ENCODE measurements around the gene FAM50B. TPM values are rescaled to one million over a fixed set of nuclear protein-coding genes. Genes with fewer than 3 reads are reported as not detected.
A peak's percentile ranks its signal among the peaks of the same experiment; 100 is the strongest.
"Not testable (repeated sequence)": the region's sequence is repeated elsewhere in the genome, so short reads cannot be mapped to it uniquely, and the experiment has no call there.

The FAM50B gene
- total RNA-seq, 1 donor from 2014 or later = 9.1 TPM

DNA sequence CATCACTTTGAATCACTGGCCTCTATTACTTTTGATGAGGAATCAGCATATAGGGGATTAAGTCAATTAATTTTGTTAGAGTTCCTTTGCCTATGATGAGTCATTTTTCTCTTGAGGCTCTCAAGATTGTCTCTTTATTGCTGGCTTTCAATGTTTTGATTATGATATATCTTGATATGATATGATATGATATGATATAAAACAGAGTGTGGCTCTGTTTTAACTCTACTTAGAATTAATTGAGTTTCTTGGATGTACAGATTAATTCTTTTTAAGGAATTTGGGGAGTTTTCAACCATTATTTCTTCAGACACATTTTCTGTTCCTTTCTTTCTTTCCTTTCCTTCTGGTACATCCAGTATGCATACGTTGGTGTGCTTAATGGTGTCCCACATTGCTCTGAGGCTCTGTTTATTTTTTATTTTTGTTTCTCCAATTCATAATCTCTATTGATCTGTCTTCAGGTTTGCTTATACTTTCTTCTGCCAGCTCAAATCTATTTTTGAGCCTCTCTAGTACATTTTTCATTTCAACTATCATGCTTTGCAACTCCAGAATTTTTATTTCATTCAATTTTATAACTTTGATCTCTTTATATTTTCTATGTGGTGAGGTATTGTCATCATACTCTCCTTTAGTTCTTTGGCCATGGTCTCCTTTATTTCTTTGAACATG lies 10.8 kb downstream of the FAM50B start:
- DNase-seq (ENCODE audit: low spot score) = no peak

DNA sequence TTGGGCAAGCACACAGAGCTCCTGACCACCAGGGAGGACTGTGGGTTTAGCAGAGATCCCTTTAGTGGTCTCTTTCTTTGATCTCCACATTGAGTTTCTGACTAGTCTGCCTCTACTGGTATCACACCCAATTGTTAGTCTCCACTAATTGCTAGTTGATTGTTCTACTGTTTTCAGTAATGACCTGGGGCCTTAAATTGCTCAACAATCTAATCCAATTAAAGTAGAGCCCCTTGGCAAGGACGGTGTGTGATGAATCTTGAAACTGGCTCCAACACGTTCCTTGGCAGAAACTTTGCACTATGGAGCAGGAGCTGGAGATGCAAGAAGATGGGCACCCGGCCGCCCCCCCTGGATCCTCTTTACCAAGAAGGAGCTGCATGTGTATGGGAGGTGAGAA lies 12.3 kb downstream of the FAM50B start:
- Mint-ChIP-seq H3K27ac (no peak overlapping the region), H3K27me3 (ENCODE audit: insufficient read depth) (peaks cover 15% of the 10 kb centered on the region), H3K36me3 (ENCODE audit: low read depth) (no peaks in the 10 kb centered on the region), H3K4me3 (no peak overlapping the region), H3K9me3 (peaks cover 4% of the 10 kb centered on the region), H3K4me1 (ENCODE audit: low read depth) (no peaks in the 10 kb centered on the region)
- no peak for DNase-seq (ENCODE audit: low spot score)
- intact Hi-C loops (cut with micrococcal nuclease) = no loop called here

More for the DNA sequence above, 10.8 kb downstream of the FAM50B start:
- Mint-ChIP-seq H3K9me3 (peaks cover 4% of the 10 kb centered on the region), H3K27ac (no peak overlapping the region), H3K4me3 (no peak overlapping the region), H3K27me3 (ENCODE audit: insufficient read depth) (peaks cover 15% of the 10 kb centered on the region), H3K36me3 (ENCODE audit: low read depth) (no peaks in the 10 kb centered on the region), H3K4me1 (ENCODE audit: low read depth) (no peaks in the 10 kb centered on the region)
- intact Hi-C loops (cut with micrococcal nuclease) = no loop called here

DNA sequence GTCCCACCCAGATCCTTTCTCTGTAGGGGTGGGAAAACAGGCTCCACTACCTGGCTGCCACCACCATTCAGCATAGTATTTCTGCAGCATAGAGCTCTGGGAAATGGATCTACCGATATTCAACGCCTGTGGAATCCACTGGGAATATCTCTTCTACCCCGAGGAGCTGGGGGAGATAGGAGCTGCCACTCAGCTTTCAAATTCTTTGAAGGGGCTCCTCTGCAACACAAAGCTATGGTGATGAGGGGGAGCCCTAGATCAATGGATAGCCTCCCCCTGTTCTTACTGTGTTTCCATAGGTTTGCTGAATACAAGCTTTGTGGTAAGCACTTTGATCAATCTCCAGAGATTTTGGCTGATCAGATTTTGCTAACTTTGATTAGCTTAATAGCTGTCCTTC lies 12.9 kb downstream of the FAM50B start:
- intact Hi-C loops (cut with micrococcal nuclease) = no loop called here
- Mint-ChIP-seq H3K27ac (no peak overlapping the region), H3K9me3 (peaks cover 4% of the 10 kb centered on the region), H3K4me1 (ENCODE audit: low read depth) (no peaks in the 10 kb centered on the region), H3K27me3 (ENCODE audit: insufficient read depth) (peaks cover 15% of the 10 kb centered on the region), H3K4me3 (no peak overlapping the region), H3K36me3 (ENCODE audit: low read depth) (no peaks in the 10 kb centered on the region)
- DNase-seq (ENCODE audit: low spot score) = no peak

DNA sequence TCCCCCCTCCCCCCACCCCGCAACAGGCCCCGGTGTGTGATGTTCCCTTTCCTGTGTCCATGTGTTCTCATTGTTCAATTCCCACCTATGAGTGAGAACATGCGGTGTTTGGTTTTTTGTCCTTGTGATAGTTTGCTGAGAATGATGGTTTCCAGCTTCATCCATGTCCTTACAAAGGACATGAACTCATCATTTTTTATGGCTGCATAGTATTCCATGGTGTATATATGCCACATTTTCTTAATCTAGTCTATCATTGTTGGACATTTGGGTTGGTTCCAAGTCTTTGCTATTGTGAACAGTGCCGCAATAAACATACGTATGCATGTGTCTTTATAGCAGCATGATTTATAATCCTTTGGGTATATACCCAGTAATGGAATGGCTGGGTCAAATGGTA lies 14.1 kb downstream of the FAM50B start:
- H3K4me1 Mint-ChIP-seq (ENCODE audit: low read depth); intact Hi-C loops (cut with micrococcal nuclease); H3K4me3 Mint-ChIP-seq; H3K36me3 Mint-ChIP-seq (ENCODE audit: low read depth); DNase-seq (ENCODE audit: low spot score); H3K27ac Mint-ChIP-seq; H3K9me3 Mint-ChIP-seq: not testable (repeated sequence)
- H3K27me3 Mint-ChIP-seq (ENCODE audit: insufficient read depth) = peaks cover 12% of the 10 kb centered on the region

DNA sequence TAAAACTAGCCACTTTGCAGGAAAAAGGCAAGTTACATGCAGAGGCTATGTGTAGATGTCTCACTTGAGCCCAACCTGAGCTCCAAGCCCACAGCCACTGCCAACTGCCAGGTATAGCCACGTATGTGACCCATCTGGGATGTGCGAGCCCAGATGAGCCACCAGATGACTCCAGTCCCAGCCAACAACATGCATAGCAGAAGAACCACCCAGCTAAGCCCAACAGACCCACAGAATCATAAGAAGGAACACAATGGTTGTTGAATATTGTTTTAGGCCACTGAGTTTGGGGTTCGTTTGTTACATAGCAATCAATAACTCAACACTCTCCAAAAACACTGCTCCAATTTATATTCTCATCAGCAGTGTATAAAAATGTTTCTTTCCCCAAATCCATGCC lies 16.3 kb downstream of the FAM50B start:
- H3K36me3 Mint-ChIP-seq (ENCODE audit: low read depth) = no peaks in the 10 kb centered on the region
- peaks cover 4% of the 10 kb centered on the region for H3K27me3 Mint-ChIP-seq (ENCODE audit: insufficient read depth)
- peaks cover 13% of the 10 kb centered on the region for H3K4me1 Mint-ChIP-seq (ENCODE audit: low read depth)
- no peak overlapping the region for H3K27ac Mint-ChIP-seq
- intact Hi-C loops (cut with micrococcal nuclease) = no loop called here
- peaks cover 7% of the 10 kb centered on the region for H3K9me3 Mint-ChIP-seq
- H3K4me3 Mint-ChIP-seq = no peak overlapping the region
- no peak for DNase-seq (ENCODE audit: low spot score)

DNA sequence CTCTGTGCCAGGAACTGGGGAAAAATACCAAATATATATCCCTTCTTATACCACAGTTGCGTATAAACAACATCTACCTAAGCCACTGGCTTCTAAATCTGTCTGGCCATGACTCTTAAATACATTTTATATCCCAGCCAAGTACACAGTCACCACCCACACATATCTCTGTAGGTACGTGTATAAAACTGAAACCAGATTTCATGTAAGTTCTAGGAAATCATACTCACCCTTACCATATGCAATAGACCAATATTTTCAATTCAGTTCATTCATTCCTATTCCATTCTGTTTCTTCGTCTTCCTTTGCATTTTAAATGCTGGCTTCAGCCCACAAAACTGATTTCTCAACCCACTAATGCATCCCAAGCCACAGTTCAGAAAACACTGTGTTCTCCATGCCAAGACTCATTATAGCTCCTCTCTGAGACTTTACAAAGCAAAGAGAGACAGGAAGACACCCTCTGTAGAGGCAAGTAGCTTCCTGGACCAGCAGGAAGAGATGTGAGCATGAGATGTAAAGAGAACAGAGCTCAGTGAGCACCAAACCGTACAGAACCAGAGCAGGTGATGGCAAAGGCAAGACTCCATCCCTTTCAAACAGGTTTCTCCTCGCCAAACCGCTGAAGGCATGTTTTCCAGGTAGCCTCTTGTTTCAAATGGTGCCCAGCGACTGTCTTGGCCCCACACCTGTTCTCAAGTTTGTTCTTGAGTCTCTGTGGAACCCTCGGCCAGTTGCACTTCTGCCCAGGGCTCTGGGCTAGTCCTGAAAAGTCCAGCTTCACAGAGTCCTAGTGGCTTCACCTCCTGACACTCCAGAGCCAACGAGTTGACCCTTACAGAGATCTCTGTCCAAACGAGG lies 18.7 kb downstream of the FAM50B start:
- no peaks in the 10 kb centered on the region for H3K36me3 Mint-ChIP-seq (ENCODE audit: low read depth)
- H3K4me1 Mint-ChIP-seq (ENCODE audit: low read depth) = peaks cover 13% of the 10 kb centered on the region
- intact Hi-C loops (cut with micrococcal nuclease) = loop anchor here (1.0 kb wide), 1 partner anchor 19 kb away; the partner anchor contains the start of gene FAM50B
- peaks cover 3% of the 10 kb centered on the region for H3K9me3 Mint-ChIP-seq
- no peak for DNase-seq (ENCODE audit: low spot score)
- H3K4me3 Mint-ChIP-seq = peak overlapping the region; percentile 53
- H3K27me3 Mint-ChIP-seq (ENCODE audit: insufficient read depth) = peaks cover 3% of the 10 kb centered on the region
- H3K27ac Mint-ChIP-seq = peak overlapping the region; percentile 64

DNA sequence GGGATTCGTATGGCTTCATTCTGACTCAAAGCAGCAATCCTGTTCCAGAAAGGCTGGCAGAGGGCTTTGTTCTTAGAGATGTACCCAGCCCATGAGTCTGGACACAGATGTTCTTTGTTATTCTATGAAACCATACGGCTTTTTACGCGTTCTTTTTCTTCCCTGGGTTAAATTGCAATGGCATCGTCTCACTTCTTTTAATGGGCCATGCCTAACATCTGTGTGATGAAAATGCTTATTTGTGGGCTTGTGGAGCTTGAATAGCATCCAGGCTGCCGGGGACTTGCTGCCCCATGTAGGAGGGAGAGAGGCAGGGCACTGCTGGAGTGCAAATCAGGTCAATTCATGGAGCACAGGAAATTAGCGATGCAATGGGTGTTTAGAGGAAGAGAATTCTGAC lies 19.4 kb downstream of the FAM50B start:
- H3K4me1 Mint-ChIP-seq (ENCODE audit: low read depth) = peaks cover 13% of the 10 kb centered on the region
- H3K9me3 Mint-ChIP-seq = peaks cover 3% of the 10 kb centered on the region
- intact Hi-C loops (cut with micrococcal nuclease) = no loop called here
- no peak for DNase-seq (ENCODE audit: low spot score)
- H3K4me3 Mint-ChIP-seq = no peak overlapping the region
- H3K27ac Mint-ChIP-seq = peak overlapping the region; percentile 20
- H3K36me3 Mint-ChIP-seq (ENCODE audit: low read depth) = no peaks in the 10 kb centered on the region
- H3K27me3 Mint-ChIP-seq (ENCODE audit: insufficient read depth) = peaks cover 8% of the 10 kb centered on the region

DNA sequence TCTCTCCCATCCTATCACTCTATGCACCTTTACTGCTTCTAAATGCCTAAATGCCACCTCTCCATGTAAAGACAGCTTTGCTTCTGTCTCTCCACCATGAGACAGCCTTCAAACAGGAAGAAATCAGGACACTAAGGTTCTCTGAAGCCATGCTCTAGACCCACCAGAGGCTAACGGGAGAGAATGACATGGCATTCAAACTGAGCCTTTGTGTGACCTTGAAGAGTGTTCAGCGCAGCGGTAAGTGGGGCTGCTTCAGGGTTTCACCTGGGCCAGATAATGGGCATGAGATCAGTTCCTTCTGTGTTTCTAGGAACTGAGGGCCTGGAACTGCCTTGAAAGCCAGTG lies 20.1 kb downstream of the FAM50B start:
- H3K9me3 Mint-ChIP-seq = peaks cover 3% of the 10 kb centered on the region
- DNase-seq (ENCODE audit: low spot score) = no peak
- intact Hi-C loops (cut with micrococcal nuclease) = no loop called here
- H3K36me3 Mint-ChIP-seq (ENCODE audit: low read depth) = no peaks in the 10 kb centered on the region
- H3K27me3 Mint-ChIP-seq (ENCODE audit: insufficient read depth) = peaks cover 10% of the 10 kb centered on the region
- H3K4me1 Mint-ChIP-seq (ENCODE audit: low read depth) = peaks cover 13% of the 10 kb centered on the region
- no peak overlapping the region for H3K27ac Mint-ChIP-seq
- H3K4me3 Mint-ChIP-seq = no peak overlapping the region

DNA sequence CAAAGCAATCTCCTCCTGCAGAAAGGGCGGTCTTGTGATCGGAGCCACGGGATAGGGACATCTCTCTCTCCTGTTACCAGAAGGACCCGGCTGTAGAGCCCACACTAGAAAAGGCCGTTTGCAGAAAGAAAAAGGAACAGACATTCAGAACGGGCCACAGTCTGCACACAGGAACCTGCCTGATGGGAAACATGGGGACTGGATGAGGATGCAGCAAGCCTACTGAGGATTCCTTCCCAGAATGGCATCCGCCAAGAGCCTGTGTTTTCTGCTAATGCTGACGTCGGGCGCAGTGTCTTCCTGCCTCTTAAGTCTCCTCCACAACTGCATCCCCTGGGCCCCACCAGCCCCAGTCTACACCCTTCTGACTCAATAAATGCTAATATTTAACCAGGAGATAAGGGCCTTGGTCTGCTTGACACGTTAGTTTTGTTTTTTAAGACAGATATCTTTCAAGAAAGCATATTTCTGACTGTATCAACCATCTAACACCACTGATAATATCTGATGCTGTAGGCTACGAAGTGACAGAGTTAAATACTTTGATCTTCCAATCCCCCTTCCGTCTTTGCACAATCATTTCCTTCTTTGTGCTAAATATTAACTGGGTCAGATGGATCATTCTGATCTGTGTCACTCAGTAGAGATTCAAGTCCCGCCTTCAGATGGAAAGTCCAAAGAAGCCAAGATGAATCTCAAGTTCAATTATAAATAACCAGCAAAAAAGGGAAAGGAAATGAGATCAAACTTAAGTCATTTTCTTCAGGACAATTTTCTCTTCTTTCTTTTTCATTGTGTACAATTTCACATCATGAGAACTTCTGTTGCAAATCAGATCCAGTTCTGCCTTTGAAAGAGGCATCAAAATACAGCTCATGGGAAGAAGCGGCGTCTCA lies 20.7 kb downstream of the FAM50B start:
- intact Hi-C loops (cut with micrococcal nuclease) = no loop called here

DNA sequence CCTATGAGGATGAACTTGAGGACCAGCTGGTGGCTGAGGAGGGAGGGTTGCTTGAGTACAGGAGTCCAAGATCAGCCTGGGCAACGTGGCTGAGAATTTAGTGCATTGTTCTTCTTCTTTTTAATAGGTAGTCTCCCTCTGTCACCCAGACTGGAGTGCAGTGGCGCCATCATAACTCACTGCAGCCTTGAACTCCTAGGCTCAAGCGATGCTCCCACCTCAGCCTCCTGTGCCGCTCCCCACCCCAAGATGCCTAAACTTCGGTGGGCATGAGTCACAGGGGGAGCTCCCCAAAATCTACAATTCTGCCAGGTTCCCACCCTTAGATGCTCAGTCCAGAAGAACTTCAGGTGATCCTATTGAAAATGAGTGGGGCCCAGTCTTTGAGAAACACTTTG lies 21.4 kb downstream of the FAM50B start:
- H3K4me3 Mint-ChIP-seq = no peak overlapping the region
- H3K27me3 Mint-ChIP-seq (ENCODE audit: insufficient read depth) = peaks cover 13% of the 10 kb centered on the region
- intact Hi-C loops (cut with micrococcal nuclease) = no loop called here
- DNase-seq (ENCODE audit: low spot score) = no peak
- no peak overlapping the region for H3K27ac Mint-ChIP-seq
- H3K36me3 Mint-ChIP-seq (ENCODE audit: low read depth) = no peaks in the 10 kb centered on the region
- H3K4me1 Mint-ChIP-seq (ENCODE audit: low read depth) = peaks cover 13% of the 10 kb centered on the region
- H3K9me3 Mint-ChIP-seq = peaks cover 3% of the 10 kb centered on the region

More for the DNA sequence above, 20.7 kb downstream of the FAM50B start:
- Mint-ChIP-seq H3K36me3 (ENCODE audit: low read depth) (no peaks in the 10 kb centered on the region), H3K27ac (no peak overlapping the region), H3K4me3 (no peak overlapping the region), H3K27me3 (ENCODE audit: insufficient read depth) (peaks cover 10% of the 10 kb centered on the region), H3K9me3 (peaks cover 3% of the 10 kb centered on the region), H3K4me1 (ENCODE audit: low read depth) (peaks cover 13% of the 10 kb centered on the region)
- no peak for DNase-seq (ENCODE audit: low spot score)

DNA sequence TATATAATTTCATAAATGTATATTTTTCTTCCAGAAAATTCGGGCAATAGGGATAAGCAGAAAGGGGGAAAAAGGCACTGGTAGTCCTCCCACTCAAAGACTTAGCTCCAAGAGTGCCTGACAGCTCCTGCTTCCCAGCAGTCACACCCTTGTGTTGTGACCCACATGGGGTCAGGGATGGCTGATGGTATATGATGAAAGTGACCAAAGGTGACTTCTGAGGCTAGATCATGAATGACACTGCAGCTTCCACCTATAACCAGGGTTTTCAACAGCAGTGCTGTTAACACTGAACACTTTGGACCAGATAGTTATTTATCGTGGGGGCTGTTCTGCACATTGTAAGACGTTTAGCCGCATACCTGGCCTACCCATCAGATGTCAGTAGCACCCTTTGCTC lies 22.3 kb downstream of the FAM50B start:
- peaks cover 3% of the 10 kb centered on the region for H3K9me3 Mint-ChIP-seq
- no peak overlapping the region for H3K27ac Mint-ChIP-seq
- peaks cover 16% of the 10 kb centered on the region for H3K27me3 Mint-ChIP-seq (ENCODE audit: insufficient read depth)
- no peak for DNase-seq (ENCODE audit: low spot score)
- no peaks in the 10 kb centered on the region for H3K36me3 Mint-ChIP-seq (ENCODE audit: low read depth)
- H3K4me1 Mint-ChIP-seq (ENCODE audit: low read depth) = peaks cover 13% of the 10 kb centered on the region
- no peak overlapping the region for H3K4me3 Mint-ChIP-seq
- intact Hi-C loops (cut with micrococcal nuclease) = no loop called here

DNA sequence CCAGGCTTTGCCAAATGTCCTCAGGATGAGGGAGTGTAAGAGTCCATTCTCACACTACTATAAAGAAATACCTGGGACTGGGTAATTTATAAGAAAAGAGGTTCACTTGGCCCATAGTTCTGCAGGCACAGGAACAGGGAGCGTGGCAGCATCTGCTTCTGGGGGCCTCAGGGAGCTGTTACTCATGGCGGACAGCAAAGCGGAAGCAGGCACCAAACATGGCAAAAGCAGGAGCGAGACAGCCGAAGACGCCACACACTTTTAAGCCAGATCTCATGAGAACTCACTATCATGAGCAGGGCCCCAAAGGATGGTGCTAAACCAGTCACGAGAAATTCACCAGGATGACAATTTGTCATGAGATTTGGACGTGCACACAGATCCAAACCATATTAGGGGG lies 22.8 kb downstream of the FAM50B start:
- peaks cover 17% of the 10 kb centered on the region for H3K27me3 Mint-ChIP-seq (ENCODE audit: insufficient read depth)
- H3K4me1 Mint-ChIP-seq (ENCODE audit: low read depth) = peaks cover 13% of the 10 kb centered on the region
- H3K4me3 Mint-ChIP-seq = no peak overlapping the region
- no peak for DNase-seq (ENCODE audit: low spot score)
- no peaks in the 10 kb centered on the region for H3K36me3 Mint-ChIP-seq (ENCODE audit: low read depth)
- H3K9me3 Mint-ChIP-seq = peaks cover 3% of the 10 kb centered on the region
- H3K27ac Mint-ChIP-seq = no peak overlapping the region
- intact Hi-C loops (cut with micrococcal nuclease) = no loop called here
